ENCODE measurements around the gene LRP3. TPM values are rescaled to one million over a fixed set of nuclear protein-coding genes. Genes with fewer than 3 reads are reported as not detected.

LRP3 gene
- total and polyA plus RNA-seq, 12 donors, result 1.4 to 92.8 (median 52.2) TPM

- Histone ChIP-seq H3K4me1 (replicated peaks in 1 of 2) (peaks cover 9% of the 10 kb centered on the region in 2 donors), H3K27ac (no peak overlapping the region), H3K4me3 (no peak overlapping the region), H3K36me3 (replicated peaks in 1 of 2) (peaks cover 0 to 2% of the 10 kb centered on the region in 2 donors), H3K9me3 (replicated peaks in 1 of 3) (no peaks in the 10 kb centered on the region), H3K27me3 (no peaks in the 10 kb centered on the region)
- no peak for DNase-seq
- 91 to 96% (median 94%) methylated on average over 8 to 10 of the region's 10 CpGs for WGBS, 4 donors
- TF ChIP-seq POLR2A (IDR thresholded peaks at IDR 0.05), result no peak
- TF ChIP-seq, protein P1, sequence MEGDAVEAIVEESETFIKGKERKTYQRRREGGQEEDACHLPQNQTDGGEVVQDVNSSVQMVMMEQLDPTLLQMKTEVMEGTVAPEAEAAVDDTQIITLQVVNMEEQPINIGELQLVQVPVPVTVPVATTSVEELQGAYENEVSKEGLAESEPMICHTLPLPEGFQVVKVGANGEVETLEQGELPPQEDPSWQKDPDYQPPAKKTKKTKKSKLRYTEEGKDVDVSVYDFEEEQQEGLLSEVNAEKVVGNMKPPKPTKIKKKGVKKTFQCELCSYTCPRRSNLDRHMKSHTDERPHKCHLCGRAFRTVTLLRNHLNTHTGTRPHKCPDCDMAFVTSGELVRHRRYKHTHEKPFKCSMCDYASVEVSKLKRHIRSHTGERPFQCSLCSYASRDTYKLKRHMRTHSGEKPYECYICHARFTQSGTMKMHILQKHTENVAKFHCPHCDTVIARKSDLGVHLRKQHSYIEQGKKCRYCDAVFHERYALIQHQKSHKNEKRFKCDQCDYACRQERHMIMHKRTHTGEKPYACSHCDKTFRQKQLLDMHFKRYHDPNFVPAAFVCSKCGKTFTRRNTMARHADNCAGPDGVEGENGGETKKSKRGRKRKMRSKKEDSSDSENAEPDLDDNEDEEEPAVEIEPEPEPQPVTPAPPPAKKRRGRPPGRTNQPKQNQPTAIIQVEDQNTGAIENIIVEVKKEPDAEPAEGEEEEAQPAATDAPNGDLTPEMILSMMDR (IDR thresholded peaks at IDR 0.05), result no peak
- intact Hi-C loops (cut with DNase I), result loop anchor here in 1 of 2 donors (10.0 kb wide), 1 partner anchor 222 kb away; the partner anchor contains the start of genes CEP89 and FAAP24
Observed at GRCh38 chr19:33196446-33197193, 2.5 kb downstream of the LRP3 start.

- peaks cover 9% of the 10 kb centered on the region in 2 donors for H3K4me1 ChIP-seq (replicated peaks in 1 of 2)
- H3K4me3 ChIP-seq, result no peak overlapping the region
- 86 to 96% (median 90%) methylated on average over 5 to 11 of the region's 11 CpGs for WGBS, 4 donors
- H3K27ac ChIP-seq, result no peak overlapping the region
- no peak for DNase-seq
- TF ChIP-seq, protein P1 (IDR thresholded peaks at IDR 0.05), result no peak
- TF ChIP-seq POLR2A (IDR thresholded peaks at IDR 0.05), result no peak
- intact Hi-C loops (cut with DNase I), result loop anchor here in 1 of 2 donors (10.0 kb wide), 1 partner anchor 223 kb away; the partner anchor contains the start of genes CEP89 and FAAP24
- peaks cover 0 to 2% of the 10 kb centered on the region in 2 donors for H3K36me3 ChIP-seq (replicated peaks in 1 of 2)
- no peaks in the 10 kb centered on the region for H3K9me3 ChIP-seq (replicated peaks in 1 of 3)
- no peaks in the 10 kb centered on the region for H3K27me3 ChIP-seq
Observed at GRCh38 chr19:33197591-33198000, 3.5 kb downstream of the LRP3 start.

DNA sequence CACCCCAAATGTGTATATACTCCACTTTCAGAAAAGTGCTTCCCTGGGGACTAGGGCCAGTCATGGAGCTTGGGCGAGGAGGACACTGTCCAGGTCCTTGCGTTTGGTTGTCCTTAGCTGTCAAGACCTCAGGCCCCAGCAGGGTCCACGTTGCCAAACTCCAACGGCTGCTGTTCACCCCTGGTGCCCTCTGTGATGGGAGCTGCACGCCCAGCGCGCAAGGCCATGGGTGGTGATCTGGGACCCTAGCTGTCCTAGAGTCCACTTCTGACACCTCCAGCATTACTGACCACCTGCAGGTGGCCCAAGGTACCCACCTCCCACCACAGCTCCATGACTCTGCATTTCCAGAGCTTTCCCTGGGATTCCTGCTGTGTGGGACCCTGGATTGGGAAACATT, 4.0 kb downstream of the LRP3 start:
- WGBS, 4 donors, result 88 to 93% (median 90%) methylated on average over 5 to 7 of the region's 7 CpGs; no CpG with 5 or more reads in 1 of the 4 donors
- peaks cover 0 to 8% of the 10 kb centered on the region in 2 donors for H3K36me3 ChIP-seq (replicated peaks in 1 of 2)
- intact Hi-C loops (cut with DNase I), result loop anchor here in 1 of 2 donors (10.0 kb wide), 1 partner anchor 223 kb away; the partner anchor contains the start of genes CEP89 and FAAP24

More for the DNA sequence above, 4.0 kb downstream of the LRP3 start:
- Histone ChIP-seq H3K27me3 (no peaks in the 10 kb centered on the region), H3K4me1 (replicated peaks in 1 of 2) (peaks cover 9% of the 10 kb centered on the region in 2 donors), H3K9me3 (replicated peaks in 1 of 3) (no peaks in the 10 kb centered on the region), H3K4me3 (no peak overlapping the region), H3K27ac (no peak overlapping the region)
- TF ChIP-seq, protein P1 (IDR thresholded peaks at IDR 0.05), result no peak
- no peak for TF ChIP-seq POLR2A (IDR thresholded peaks at IDR 0.05)
- DNase-seq, result no peak

All from adrenal gland (tissue), 12 donors.